ENCODE results near the gene PLK4.

- TF ChIP-seq CTCF (IDR thresholded peaks at IDR 0.05) (no peak), EZH2 (IDR thresholded peaks at IDR 0.05) (no peak)
Observed at GRCh38 chr4:127849505-127850234, 31.0 kb upstream of the PLK4 start.

Measured in neural progenitor cell (in vitro differentiated cells).